Measurements from ENCODE around the gene RAB3A.

RAB3A gene

GRCh38 chr19:18203863-18204393 is at the start of gene RAB3A:
RAB3A (minus strand) TSS chr19:18204042; CDS start chr19:18202740, 1,302 bp downstream.
- peak; percentile 98 to 99 for DNase-seq (ENCODE audit: low read depth in 2 of 2)

GRCh38 chr19:18253130-18253529 is 49.3 kb upstream of the RAB3A start:
- DNase-seq (ENCODE audit: low read depth in 2 of 2) = no peak

GRCh38 chr19:18252370-18252717 is 48.5 kb upstream of the RAB3A start:
- DNase-seq (ENCODE audit: low read depth in 2 of 2) = no peak

GRCh38 chr19:18251587-18252369 is 47.9 kb upstream of the RAB3A start:
- DNase-seq (ENCODE audit: low read depth in 2 of 2) = peak; percentile 75

- no peak for DNase-seq (ENCODE audit: low read depth in 2 of 2)
These were observed 46.0 kb upstream of the RAB3A start for GRCh38 chr19:18249834-18250233.

- DNase-seq (ENCODE audit: low read depth in 2 of 2) = no peak
These were observed 41.5 kb upstream of the RAB3A start for GRCh38 chr19:18245297-18245696.

GRCh38 chr19:18239303-18239702 is 35.5 kb upstream of the RAB3A start:
- DNase-seq (ENCODE audit: low read depth in 2 of 2) = no peak

GRCh38 chr19:18234194-18234593 is 30.4 kb upstream of the RAB3A start:
- DNase-seq (ENCODE audit: low read depth in 2 of 2) = no peak

GRCh38 chr19:18233224-18233825 is 29.5 kb upstream of the RAB3A start:
- peak; percentile 13 to 35 for DNase-seq (ENCODE audit: low read depth in 2 of 2)

GRCh38 chr19:18232540-18233223 is 28.8 kb upstream of the RAB3A start:
- DNase-seq (ENCODE audit: low read depth in 2 of 2) = no peak

GRCh38 chr19:18231775-18232174 is 27.9 kb upstream of the RAB3A start:
- no peak for DNase-seq (ENCODE audit: low read depth in 2 of 2)

- no peak for DNase-seq (ENCODE audit: low read depth in 2 of 2)
These were observed 27.3 kb upstream of the RAB3A start for GRCh38 chr19:18230941-18231734.

- no peak for DNase-seq (ENCODE audit: low read depth in 2 of 2)
These were observed 26.1 kb upstream of the RAB3A start for GRCh38 chr19:18229915-18230314.

GRCh38 chr19:18229474-18229873 is 25.6 kb upstream of the RAB3A start:
- DNase-seq (ENCODE audit: low read depth in 2 of 2) = no peak

GRCh38 chr19:18227781-18228271 is 24.0 kb upstream of the RAB3A start:
- DNase-seq (ENCODE audit: low read depth in 2 of 2) = no peak

- no peak for DNase-seq (ENCODE audit: low read depth in 2 of 2)
These were observed 23.3 kb upstream of the RAB3A start for GRCh38 chr19:18226956-18227780.

- no peak for DNase-seq (ENCODE audit: low read depth in 2 of 2)
These were observed 22.0 kb upstream of the RAB3A start, which contains the start of gene PDE4C for GRCh38 chr19:18225702-18226468. PDE4C (minus strand) TSS chr19:18226438; CDS start chr19:18226415, 23 bp downstream.

GRCh38 chr19:18225355-18225701 is 21.5 kb upstream of the RAB3A start:
- no peak for DNase-seq (ENCODE audit: low read depth in 2 of 2)

GRCh38 chr19:18224525-18225354 is 20.9 kb upstream of the RAB3A start:
- peak; percentile 89 to 96 for DNase-seq (ENCODE audit: low read depth in 2 of 2)
